ENCODE measurements around the gene MVB12B. TPM values are rescaled to one million over a fixed set of nuclear protein-coding genes. Genes with fewer than 3 reads are reported as not detected.

MVB12B gene
- total and polyA plus RNA-seq, 2 donors (not counting 1 experiment from before 2014, with no cell fraction given) = 2.5 to 2.6 TPM

- H3K27ac ChIP-seq (ENCODE audit: insufficient read depth, low read length) = no peak overlapping the region
- no peak overlapping the region for H3K4me3 ChIP-seq (replicated peaks in 1 of 4; ENCODE audit: control extremely low read depth in 1 of 4, insufficient read depth in 1 of 4, low read depth in 3 of 4, low read length in 4 of 4)
- no peaks in the 10 kb centered on the region for H4K20me1 ChIP-seq (ENCODE audit: control insufficient read depth, extremely low read depth, insufficient read depth, low read length)
- no peaks in the 10 kb centered on the region for H3K36me3 ChIP-seq (ENCODE audit: control insufficient read depth, insufficient read depth, low read length)
- TF ChIP-seq EZH2 (IDR thresholded peaks at IDR 0.05; ENCODE audit: low read length, missing control alignments) = no peak
- no peak for TF ChIP-seq CTCF (conservative IDR thresholded peaks at IDR 0.05 in 1 of 2, IDR thresholded peaks at IDR 0.05 in 1 of 2; ENCODE audit: low read depth in 1 of 2, low read length in 2 of 2)
- H2AFZ ChIP-seq (ENCODE audit: low read length) = no peak overlapping the region
- H3K27me3 ChIP-seq (ENCODE audit: control insufficient read depth, insufficient read depth, low read length) = no peaks in the 10 kb centered on the region
- no peaks in the 10 kb centered on the region for H3K9me3 ChIP-seq (ENCODE audit: control insufficient read depth, insufficient read depth, low read depth, low read length)
- no peak overlapping the region for H3K9ac ChIP-seq (ENCODE audit: insufficient read depth, low read length)
- H3K79me2 ChIP-seq (ENCODE audit: control insufficient read depth, insufficient read depth, low read length) = no peaks in the 10 kb centered on the region
- no peak overlapping the region for H3K4me2 ChIP-seq (ENCODE audit: extremely low read depth, insufficient read depth, low read length)
- DNase-seq (ENCODE audit: low read depth in 2 of 2) = no peak
- H3K4me1 ChIP-seq (ENCODE audit: control insufficient read depth, extremely low read depth, insufficient read depth, low read length) = no peaks in the 10 kb centered on the region
Measured at GRCh38 chr9:126545106-126545505, 218.5 kb downstream of the MVB12B start.

GRCh38 chr9:126546036-126546435 lies 219.4 kb downstream of the MVB12B start:
- Histone ChIP-seq H3K4me1 (ENCODE audit: control insufficient read depth, extremely low read depth, insufficient read depth, low read length) (no peaks in the 10 kb centered on the region), H4K20me1 (ENCODE audit: control insufficient read depth, extremely low read depth, insufficient read depth, low read length) (no peaks in the 10 kb centered on the region), H3K27ac (ENCODE audit: insufficient read depth, low read length) (no peak overlapping the region), H3K36me3 (ENCODE audit: control insufficient read depth, insufficient read depth, low read length) (no peaks in the 10 kb centered on the region), H3K4me2 (ENCODE audit: extremely low read depth, insufficient read depth, low read length) (no peak overlapping the region), H3K79me2 (ENCODE audit: control insufficient read depth, insufficient read depth, low read length) (no peaks in the 10 kb centered on the region), H3K27me3 (ENCODE audit: control insufficient read depth, insufficient read depth, low read length) (no peaks in the 10 kb centered on the region), H3K4me3 (replicated peaks in 1 of 4; ENCODE audit: control extremely low read depth in 1 of 4, insufficient read depth in 1 of 4, low read depth in 3 of 4, low read length in 4 of 4) (no peak overlapping the region), H3K9me3 (ENCODE audit: control insufficient read depth, insufficient read depth, low read depth, low read length) (no peaks in the 10 kb centered on the region), H2AFZ (ENCODE audit: low read length) (no peak overlapping the region), H3K9ac (ENCODE audit: insufficient read depth, low read length) (no peak overlapping the region)
- TF ChIP-seq EZH2 (IDR thresholded peaks at IDR 0.05; ENCODE audit: low read length, missing control alignments) = no peak
- TF ChIP-seq CTCF (conservative IDR thresholded peaks at IDR 0.05 in 1 of 2, IDR thresholded peaks at IDR 0.05 in 1 of 2; ENCODE audit: low read depth in 1 of 2, low read length in 2 of 2) = no peak
- no peak for DNase-seq (ENCODE audit: low read depth in 2 of 2)

- Histone ChIP-seq H3K9ac (ENCODE audit: insufficient read depth, low read length) (no peak overlapping the region), H3K27me3 (ENCODE audit: control insufficient read depth, insufficient read depth, low read length) (no peaks in the 10 kb centered on the region)
- no peak for DNase-seq (ENCODE audit: low read depth in 2 of 2)
Measured at GRCh38 chr9:126548312-126548711, 221.7 kb downstream of the MVB12B start.

More at GRCh38 chr9:126548312-126548711, 221.7 kb downstream of the MVB12B start:
- no peaks in the 10 kb centered on the region for H3K79me2 ChIP-seq (ENCODE audit: control insufficient read depth, insufficient read depth, low read length)
- no peak overlapping the region for H3K4me2 ChIP-seq (ENCODE audit: extremely low read depth, insufficient read depth, low read length)
- H3K27ac ChIP-seq (ENCODE audit: insufficient read depth, low read length) = no peak overlapping the region
- H3K9me3 ChIP-seq (ENCODE audit: control insufficient read depth, insufficient read depth, low read depth, low read length) = no peaks in the 10 kb centered on the region
- H2AFZ ChIP-seq (ENCODE audit: low read length) = no peak overlapping the region
- no peak for TF ChIP-seq CTCF (conservative IDR thresholded peaks at IDR 0.05 in 1 of 2, IDR thresholded peaks at IDR 0.05 in 1 of 2; ENCODE audit: low read depth in 1 of 2, low read length in 2 of 2)
- TF ChIP-seq EZH2 (IDR thresholded peaks at IDR 0.05; ENCODE audit: low read length, missing control alignments) = no peak
- no peaks in the 10 kb centered on the region for H3K36me3 ChIP-seq (ENCODE audit: control insufficient read depth, insufficient read depth, low read length)
- H3K4me3 ChIP-seq (replicated peaks in 1 of 4; ENCODE audit: control extremely low read depth in 1 of 4, insufficient read depth in 1 of 4, low read depth in 3 of 4, low read length in 4 of 4) = no peak overlapping the region
- no peaks in the 10 kb centered on the region for H4K20me1 ChIP-seq (ENCODE audit: control insufficient read depth, extremely low read depth, insufficient read depth, low read length)
- H3K4me1 ChIP-seq (ENCODE audit: control insufficient read depth, extremely low read depth, insufficient read depth, low read length) = no peaks in the 10 kb centered on the region

All from fibroblast of lung (primary cell).